Measurements from ENCODE around the gene NFIA.

DNA sequence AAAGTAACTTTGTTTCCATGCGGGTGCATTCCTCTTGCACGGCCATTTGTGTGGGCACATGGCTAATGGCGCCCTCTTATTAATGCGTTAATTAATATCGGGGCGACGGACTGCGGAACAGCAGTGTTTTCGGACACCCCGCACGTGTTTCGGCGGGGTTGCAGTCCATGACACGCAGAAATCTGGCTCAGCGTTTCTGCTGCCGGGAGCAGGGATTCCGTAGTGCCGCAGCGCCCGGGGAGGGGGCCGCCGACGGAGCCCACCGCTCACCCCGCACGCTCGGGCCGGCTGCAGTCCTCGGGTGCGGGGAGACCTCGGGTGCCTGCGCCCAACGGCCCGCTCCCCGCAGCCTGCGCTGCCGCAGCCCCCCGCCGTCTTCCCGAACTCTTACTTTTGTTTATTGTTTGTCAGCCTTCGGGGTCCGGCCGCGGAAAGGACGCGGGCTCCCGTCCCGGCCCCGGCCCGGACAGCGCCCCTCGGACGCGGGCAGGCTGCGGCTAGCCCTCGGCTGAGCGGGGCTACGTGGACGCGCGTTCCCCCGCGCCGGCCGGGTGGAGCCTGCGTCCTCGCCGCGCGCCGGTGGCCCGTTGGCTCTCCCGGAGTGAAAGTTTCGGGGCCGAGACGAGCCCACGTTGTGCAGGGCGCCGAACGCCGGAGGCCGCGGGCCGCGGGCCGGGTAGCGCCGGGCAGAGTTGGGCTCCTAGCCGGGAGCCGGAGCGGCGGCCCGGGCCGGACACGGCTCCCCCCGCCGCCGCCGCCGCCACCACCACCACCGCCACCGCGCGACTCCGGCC is 849 bp downstream of the NFIA start:
- TF ChIP-seq BMI1 (IDR thresholded peaks at IDR 0.05; ENCODE audit: borderline replicate concordance) (no peak), USF2 (IDR thresholded peaks at IDR 0.05; ENCODE audit: borderline replicate concordance, low read depth, low read length) (no peak), BCL11A (IDR thresholded peaks at IDR 0.05; ENCODE audit: low read depth, low read length) (no peak), SMARCA5 (IDR thresholded peaks at IDR 0.05) (no peak), HDAC2 (IDR thresholded peaks at IDR 0.05) (no peak), CEBPB (IDR thresholded peaks at IDR 0.05; ENCODE audit: borderline replicate concordance in 1 of 2, low read depth in 2 of 2, low read length in 2 of 2) (no peak), NRF1 (conservative IDR thresholded peaks at IDR 0.05; ENCODE audit: low read depth, low read length) (no peak), CTCF (IDR thresholded peaks at IDR 0.05 in 2 of 3, conservative IDR thresholded peaks at IDR 0.05 in 1 of 3; ENCODE audit: control insufficient read depth in 2 of 3, extremely low read depth in 1 of 3, insufficient read depth in 1 of 3, low read depth in 3 of 3, low read length in 3 of 3) (no peak)
- TF ChIP-seq, protein P1, sequence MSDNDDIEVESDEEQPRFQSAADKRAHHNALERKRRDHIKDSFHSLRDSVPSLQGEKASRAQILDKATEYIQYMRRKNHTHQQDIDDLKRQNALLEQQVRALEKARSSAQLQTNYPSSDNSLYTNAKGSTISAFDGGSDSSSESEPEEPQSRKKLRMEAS (IDR thresholded peaks at IDR 0.05; ENCODE audit: low read depth, low read length): no peak

All from GM12878 (cell line).